Measurements from ENCODE around the gene MTARC1. TPM values are rescaled to one million over a fixed set of nuclear protein-coding genes. Genes with fewer than 3 reads are reported as not detected.

MTARC1 gene
- total and polyA plus RNA-seq, 9 of the 15 experiments (the other 6 are each of a cell fraction or from before 2014, with no cell fraction given), result 0.07 to 0.14 (median 0.11) TPM; not detected in 6

GRCh38 chr1:220810179-220810653 lies 23.5 kb downstream of the MTARC1 start (continued):
- TF ChIP-seq FOXP4 (CRISPR knock-in tag; IDR thresholded peaks at IDR 0.05; ENCODE audit: borderline replicate concordance) (no peak), NFATC3 (IDR thresholded peaks at IDR 0.05) (no peak), ZNF408 (CRISPR knock-in tag; IDR thresholded peaks at IDR 0.05; ENCODE audit: low read depth) (no peak), BRD4 (IDR thresholded peaks at IDR 0.05) (no peak), STAG1 (CRISPR knock-in tag; IDR thresholded peaks at IDR 0.05; ENCODE audit: borderline replicate concordance) (peak; percentile 43; the same call in 1 of the 2 replicates), STAT5B (CRISPR knock-in tag; IDR thresholded peaks at IDR 0.05) (no peak), ZSCAN29 (IDR thresholded peaks at IDR 0.05) (no peak)

GRCh38 chr1:220810963-220811362 lies 24.2 kb downstream of the MTARC1 start:
- FAIRE-seq (no peak), DNase-seq (ENCODE audit: extremely low read depth in 1 of 4, low spot score in 3 of 4) (no peak), ATAC-seq (no peak)
- no peaks in the 10 kb centered on the region for H3K9me1 ChIP-seq (ENCODE audit: control insufficient read depth, insufficient read depth, low read length)
- no peak overlapping the region for H2AFZ ChIP-seq (ENCODE audit: low read depth, low read length)
- WGBS (ENCODE audit: insufficient coverage, low coverage, missing lambda C conversion rate), result 3% methylated on average over 2 of the region's 2 CpGs
- H3K9me3 ChIP-seq (replicated peaks; ENCODE audit: control insufficient read depth, insufficient read depth, low read depth, low read length), result no peaks in the 10 kb centered on the region
- H3K4me2 ChIP-seq (ENCODE audit: insufficient read depth, low read length), result no peak overlapping the region
- in situ Hi-C loops (cut with MboI) (loop anchor here (10.0 kb wide), 3 partner anchors 394 to 1644 kb away; no protein-coding TSS in a partner anchor), intact Hi-C loops (cut with micrococcal nuclease) (loop anchor here (1.0 to 10.0 kb wide), 5 partner anchors 66 to 1644 kb away; partner anchors contain the start of gene HLX)
- TF ChIP-seq ELF4 (CRISPR knock-in tag; IDR thresholded peaks at IDR 0.05), result no peak
- no peak for TF ChIP-seq SNAPC5 (CRISPR knock-in tag; IDR thresholded peaks at IDR 0.05)
- no peaks in the 10 kb centered on the region for H3K36me3 ChIP-seq (ENCODE audit: control insufficient read depth, insufficient read depth, low read length)
- BruUV-seq (replicated peaks), result no TSS peak
- peaks cover 2 to 4% of the 10 kb centered on the region in 2 experiments; a peak in 3 of 5 replicates for H3K4me1 ChIP-seq (replicated peaks in 1 of 2; ENCODE audit: control insufficient read depth in 2 of 2, insufficient read depth in 2 of 2, low read length in 2 of 2)
- no peaks in the 10 kb centered on the region for H3K79me2 ChIP-seq (ENCODE audit: control insufficient read depth, insufficient read depth, low read length)
- no peak overlapping the region for H3K4me3 ChIP-seq
- CTCF ChIA-PET (ENCODE audit: low intra/inter-chr PET ratio), result interaction anchor here (1.2 kb wide), 1 partner anchor 625 kb away, joined by 3 read pairs; no protein-coding TSS in a partner anchor
- H3K27me3 ChIP-seq (ENCODE audit: control insufficient read depth in 2 of 2, insufficient read depth in 2 of 2, low read length in 2 of 2), result peaks cover 2 to 20% of the 10 kb centered on the region in 2 experiments; a peak in 3 of 5 replicates
- 0 out of 2 replicates have a peak, but pooled peaks cover 2% of the 10 kb centered on the region for H4K20me1 ChIP-seq (replicated peaks; ENCODE audit: control insufficient read depth, insufficient read depth, low read length)
- no peak overlapping the region for H3K9ac ChIP-seq (ENCODE audit: insufficient read depth in 1 of 2, low read depth in 2 of 2, low read length in 2 of 2)
- no peak overlapping the region for H3K27ac ChIP-seq (ENCODE audit: extremely low read depth, low read depth, low read length)
- POLR2A ChIA-PET, result interaction anchor here (0.7 kb wide), 1 partner anchor 1128 kb away, joined by 3 read pairs; no protein-coding TSS in a partner anchor
